RWPE1 (cell line): ENCODE data around the gene SMOC2.

Experiments used
- CTCF ChIA-PET: fragments of 350-600 bp; sonication (Branson Sonifier 250); formaldehyde crosslinking; extraction: SDS; loops from one replicate; lab custom pipeline; 2021; lab: Yijun Ruan, JAX
- POLR2A ChIA-PET: fragments of 400-600 bp; formaldehyde crosslinking; extraction: SDS; loops from one replicate; lab custom pipeline; 2020; ENCODE audit warnings: antibody characterized with exemption; ENCODE audit not compliant: low non-redundant PET; lab: Yijun Ruan, JAX
- DNase-seq: peaks from one replicate; pipeline ENCODE4 v3.0.0; 2012; ENCODE audit warnings: low spot score
- H3K27ac ChIP-seq: fragments of 450-650 bp; 2 replicates; pipeline ENCODE4 v1.5.1; 2017
- TF ChIP-seq, protein P1 (sequence below): fragments of 450-650 bp; conservative IDR thresholded peaks from 2 replicates; pipeline ENCODE4 v1.5.1; 2017; ENCODE audit warnings: low read depth, mild to moderate bottlenecking

The SMOC2 gene

DNA sequence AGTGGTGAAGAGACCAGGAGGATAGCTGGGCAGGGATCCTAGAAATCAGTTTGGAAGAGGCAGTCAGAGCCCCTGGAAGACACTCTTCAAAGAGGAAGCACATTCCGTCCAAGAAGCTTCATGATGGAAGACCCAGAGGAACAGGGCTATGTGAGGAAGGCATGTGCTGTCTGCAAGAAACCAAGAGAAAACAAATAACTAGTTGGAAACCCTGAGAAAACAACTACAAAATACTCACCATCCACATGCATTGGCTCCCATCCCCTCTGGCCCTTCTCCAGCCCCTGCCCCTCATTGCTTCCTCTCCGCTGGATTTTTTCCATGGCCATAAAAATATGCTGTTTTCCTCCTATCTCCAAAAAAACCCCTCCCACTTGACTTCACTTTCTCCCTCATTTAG is 40.9 kb upstream of the SMOC2 start:
- POLR2A ChIA-PET = no interaction called here
- TF ChIP-seq, protein P1, sequence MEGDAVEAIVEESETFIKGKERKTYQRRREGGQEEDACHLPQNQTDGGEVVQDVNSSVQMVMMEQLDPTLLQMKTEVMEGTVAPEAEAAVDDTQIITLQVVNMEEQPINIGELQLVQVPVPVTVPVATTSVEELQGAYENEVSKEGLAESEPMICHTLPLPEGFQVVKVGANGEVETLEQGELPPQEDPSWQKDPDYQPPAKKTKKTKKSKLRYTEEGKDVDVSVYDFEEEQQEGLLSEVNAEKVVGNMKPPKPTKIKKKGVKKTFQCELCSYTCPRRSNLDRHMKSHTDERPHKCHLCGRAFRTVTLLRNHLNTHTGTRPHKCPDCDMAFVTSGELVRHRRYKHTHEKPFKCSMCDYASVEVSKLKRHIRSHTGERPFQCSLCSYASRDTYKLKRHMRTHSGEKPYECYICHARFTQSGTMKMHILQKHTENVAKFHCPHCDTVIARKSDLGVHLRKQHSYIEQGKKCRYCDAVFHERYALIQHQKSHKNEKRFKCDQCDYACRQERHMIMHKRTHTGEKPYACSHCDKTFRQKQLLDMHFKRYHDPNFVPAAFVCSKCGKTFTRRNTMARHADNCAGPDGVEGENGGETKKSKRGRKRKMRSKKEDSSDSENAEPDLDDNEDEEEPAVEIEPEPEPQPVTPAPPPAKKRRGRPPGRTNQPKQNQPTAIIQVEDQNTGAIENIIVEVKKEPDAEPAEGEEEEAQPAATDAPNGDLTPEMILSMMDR = no peak
- DNase-seq = no peak
- no peak overlapping the region for H3K27ac ChIP-seq
- CTCF ChIA-PET = no interaction called here

DNA sequence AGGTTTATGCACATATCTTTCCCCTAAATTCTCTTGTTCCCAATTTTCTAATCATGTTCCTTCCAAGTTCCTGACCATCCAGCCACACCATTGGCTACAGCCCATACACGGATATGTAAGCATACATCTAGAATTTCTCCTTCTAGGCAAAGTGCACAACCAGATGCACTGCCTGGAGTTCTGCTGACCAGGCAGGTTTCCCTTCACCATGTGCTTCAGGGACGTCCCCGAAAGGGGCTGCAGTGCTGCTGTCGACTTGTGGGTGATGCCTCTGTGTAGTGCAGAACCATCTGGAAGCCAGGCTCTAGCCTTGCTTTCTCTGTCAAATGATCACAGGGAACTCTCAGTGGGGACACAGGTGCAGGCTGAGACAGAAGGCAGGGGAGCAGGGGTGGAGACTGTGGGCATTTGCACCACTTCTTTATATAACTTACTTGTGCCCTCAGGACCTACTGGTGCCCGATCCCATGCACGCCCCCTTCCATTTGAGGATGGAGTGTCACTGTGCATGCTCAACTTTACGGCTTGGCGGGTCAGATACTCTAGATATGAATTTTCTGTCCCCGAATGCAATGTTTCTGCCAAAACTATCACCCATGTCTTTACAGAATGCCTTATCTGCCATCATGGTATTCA is 37.5 kb upstream of the SMOC2 start:
- POLR2A ChIA-PET = no interaction called here
- CTCF ChIA-PET = no interaction called here
- H3K27ac ChIP-seq = no peak overlapping the region
- TF ChIP-seq, protein P1 = no peak
- no peak for DNase-seq

DNA sequence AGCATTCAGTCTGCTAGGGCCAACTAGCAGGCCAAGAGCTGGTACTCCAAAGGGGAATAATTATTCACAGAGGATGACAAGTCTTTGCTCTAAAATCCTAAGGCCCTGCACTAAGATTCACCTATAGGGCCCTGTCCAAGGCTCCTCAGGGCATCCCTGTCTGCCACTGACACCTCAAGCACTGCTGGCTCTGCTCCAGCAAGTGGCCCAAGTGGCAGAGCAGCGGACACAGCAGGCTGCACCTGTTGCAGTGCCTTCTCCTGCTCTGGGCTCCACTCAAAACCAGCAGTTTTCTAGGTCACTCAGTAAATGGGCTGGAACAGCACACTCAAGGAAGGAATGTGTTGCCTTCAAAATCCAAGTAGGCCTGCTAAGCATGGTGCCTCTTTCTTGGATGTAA is 36.4 kb upstream of the SMOC2 start:
- TF ChIP-seq, protein P1 = no peak
- no peak for DNase-seq
- no peak overlapping the region for H3K27ac ChIP-seq
- ChIA-PET POLR2A (no interaction called here), CTCF (no interaction called here)

DNA sequence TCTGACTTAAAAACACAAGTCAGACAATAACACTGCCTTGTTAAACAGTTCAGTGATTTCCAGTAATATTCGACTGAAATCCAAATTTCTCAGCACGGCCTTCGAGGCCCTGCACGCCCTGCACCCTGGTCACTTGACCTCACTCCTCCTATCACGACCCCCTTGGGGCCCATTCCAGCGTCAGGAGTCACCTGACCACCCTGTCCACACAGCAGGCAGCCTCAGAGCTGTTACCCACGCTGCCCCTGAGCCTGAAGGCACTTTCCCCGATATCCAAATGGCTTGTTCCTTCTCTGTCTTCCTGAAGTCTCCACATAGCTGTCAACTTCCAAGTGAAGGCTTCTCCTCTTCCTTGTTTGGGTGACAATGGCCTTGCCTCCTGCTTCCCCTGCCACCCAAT is 33.1 kb upstream of the SMOC2 start:
- CTCF ChIA-PET = no interaction called here
- H3K27ac ChIP-seq = no peak overlapping the region
- POLR2A ChIA-PET = no interaction called here
- DNase-seq = no peak
- TF ChIP-seq, protein P1 = no peak

DNA sequence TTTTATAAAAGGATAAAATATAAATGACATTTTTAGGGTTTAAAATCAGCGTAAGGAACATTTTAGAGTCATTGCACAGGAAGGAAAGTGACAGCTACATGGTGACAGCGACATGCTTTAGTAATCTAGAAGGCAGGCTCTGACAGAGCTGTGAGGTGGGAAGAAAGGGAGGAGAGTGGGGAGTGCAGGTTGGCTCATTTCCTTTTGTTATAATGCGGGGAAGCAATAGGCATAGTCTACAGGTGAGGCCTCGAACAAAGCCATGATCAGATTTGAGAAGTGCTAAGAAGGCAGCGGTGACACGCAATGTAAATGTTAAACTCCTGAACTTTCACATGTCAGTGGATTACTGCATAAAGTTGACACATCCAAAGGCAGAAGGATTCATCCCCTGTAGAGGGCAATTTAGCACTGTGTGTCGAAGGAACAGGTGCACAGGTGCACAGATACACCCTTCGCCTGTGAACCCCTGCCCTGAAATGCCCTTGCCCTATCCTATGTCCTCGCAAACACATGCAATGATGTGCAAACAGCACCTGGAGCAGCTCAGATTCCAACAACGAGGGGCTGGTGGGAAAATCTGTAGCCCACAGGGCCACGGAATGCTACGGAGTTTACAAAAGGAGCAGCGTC is 32.4 kb upstream of the SMOC2 start:
- POLR2A ChIA-PET = no interaction called here
- DNase-seq = no peak
- TF ChIP-seq, protein P1 = no peak
- H3K27ac ChIP-seq = no peak overlapping the region
- CTCF ChIA-PET = no interaction called here

DNA sequence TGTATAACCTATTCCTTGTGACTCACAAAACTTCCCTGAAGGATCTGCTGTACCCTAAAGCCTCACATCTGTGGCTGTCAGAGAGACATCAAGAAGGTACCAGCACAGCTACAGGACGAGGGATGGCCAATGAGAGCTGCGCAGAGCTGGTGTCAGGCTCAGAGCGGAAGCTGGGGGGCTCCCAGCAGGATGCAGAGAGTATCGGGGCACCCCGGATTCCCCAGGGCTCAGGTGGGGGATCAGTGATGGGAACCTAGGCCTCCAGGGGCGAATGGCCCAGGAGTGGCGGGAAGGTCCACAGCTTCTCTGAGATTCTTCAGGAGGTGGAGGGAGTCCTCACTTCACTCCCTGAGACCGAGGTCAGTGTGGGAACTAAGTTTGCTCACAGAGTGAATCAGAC is 30.9 kb upstream of the SMOC2 start:
- POLR2A ChIA-PET = no interaction called here
- DNase-seq = no peak
- TF ChIP-seq, protein P1 = no peak
- no peak overlapping the region for H3K27ac ChIP-seq
- CTCF ChIA-PET = interaction anchor here (0.6 kb wide), 1 partner anchor 461 kb away, joined by 4 read pairs; no protein-coding TSS in a partner anchor
